Heart left ventricle (tissue), 13 donors: ENCODE data around the gene LHX6.

Experiments
- CTCF ChIP-seq, 12 donors: fragments of 200-600 bp; sonication (generic) in 4 of 12; IDR thresholded peaks; one replicate each; pipeline versions ENCODE4 v1.5.0 to v1.8.0; 2018 to 2022; ENCODE audit warnings: antibody characterized with exemption in 12 of 12, mild to moderate bottlenecking in 5 of 12
- POLR2A ChIP-seq, 2 donors: fragments of 450-650 bp; IDR thresholded peaks; one replicate each; pipeline ENCODE4 v1.6.1; 2017; ENCODE audit warnings: antibody characterized with exemption in 2 of 2, mild to moderate bottlenecking in 2 of 2, moderate library complexity in 2 of 2
- donor health status: ischemic (EF 13 %, LVEDD 7.1; RV severe dilation, severe dysfunction).
- donor health status: DM: no; HTN: yes; CAD: no.
- donor health status: DM: no; HTN: no; CAD: no.
- donor health status: ischemic (EF 25% LVEDD 6.9; RV normal size, moderate dysfunction).
- donor health status: ischemic (EF 25% LVEDD 5.7; RV mildly dilated, moderate dysfunction).
- donor health status: ischemic (EF 35%, LVEDD 5.7; RV mildly dilated, moderate dysfunction).
- donor health status: nonischemic (EF 11% LVEDD 7.7; RV severe dilation, severe dysfunction).
- donor health status: DM: yes; HTN: yes; CAD: no.
- donor health status: PGD.
- donor health status: ischemic (EF 29% LVEDD 5.4; RV normal size, mild dysfunction).
- donor health status: nonischemic (EF 23%, LVEDD 6.1; RV moderate dilation, normal function).

DNA sequence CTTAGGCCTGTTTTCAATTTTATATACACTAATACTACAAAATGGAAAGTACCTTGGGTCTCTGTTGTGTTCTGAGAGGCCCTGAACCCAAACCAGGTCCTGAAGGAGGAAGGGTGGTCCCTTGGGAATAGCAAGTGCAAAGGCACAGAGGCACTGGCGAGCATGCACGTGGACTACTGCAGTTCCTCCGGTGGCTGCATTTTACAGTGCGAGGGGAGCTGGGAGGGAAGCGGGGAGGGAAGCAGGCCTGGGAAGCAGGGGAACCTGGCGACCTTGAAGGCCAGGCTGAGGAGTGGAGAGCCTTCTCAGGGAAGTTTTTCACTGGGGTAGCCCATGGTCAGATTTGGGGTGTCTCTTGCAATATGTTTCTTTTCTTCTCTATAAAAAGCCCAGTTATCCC lies 35.1 kb downstream of the LHX6 start:
- TF ChIP-seq CTCF (IDR thresholded peaks at IDR 0.05) = no peak
- TF ChIP-seq POLR2A (IDR thresholded peaks at IDR 0.05) = no peak
